OCI-LY3 (cell line): ENCODE results near the gene SNU13.
"Not testable (repeated sequence)": the region's sequence is repeated elsewhere in the genome, so short reads cannot be mapped to it uniquely, and the experiment has no call there.

ENCODE experiments used
- CTCF ChIP-seq: fragments of 200-600, 300-600 bp; sonication (generic); IDR thresholded peaks from 2 replicates; pipeline ENCODE4 v1.5.1; 2014; ENCODE audit warnings: antibody characterized with exemption, low read length, low read depth
- EZH2phosphoT487 ChIP-seq: fragments of 200-600 bp; shearing (Covaris generic); IDR thresholded peaks from 2 replicates; pipeline ENCODE4 v1.6.1; 2018; ENCODE audit warnings: antibody characterized with exemption, mixed run types, low read depth

- TF ChIP-seq CTCF, EZH2phosphoT487: not testable (repeated sequence)
Measured at GRCh38 chr22:41733241-41733640, 44.6 kb upstream of the SNU13 start.
